Left lung (tissue), 10 donors: ENCODE data around the gene DCTD. TPM values are rescaled to one million over a fixed set of nuclear protein-coding genes. Genes with fewer than 3 reads are reported as not detected.

Experiments used
- ATAC-seq: fragments of 200-7000 bp; cut with Tn5 transposase; one replicate; pipeline ENCODE4 v1.9.1; 2020; ENCODE audit warnings: moderate library complexity
- DNase-seq, 4 donors: peaks; one replicate each; pipeline ENCODE4 v3.0.0-alpha.2; 2013 to 2020
- H3K27ac ChIP-seq, 2 donors: fragments of 200-600 bp; sonication (generic) in 1 of 2; one replicate each; pipeline versions ENCODE4 v1.5.0 to v1.8.0; 2020 to 2021
- H3K27me3 ChIP-seq, 2 donors: fragments of 200-600 bp; sonication (generic) in 1 of 2; one replicate each; pipeline versions ENCODE4 v1.5.0 to v1.8.0; 2020 to 2021
- H3K36me3 ChIP-seq, 2 donors: fragments of 200-600 bp; sonication (generic) in 1 of 2; one replicate each; pipeline versions ENCODE4 v1.5.0 to v1.8.0; 2020 to 2021
- H3K4me1 ChIP-seq, 2 donors: fragments of 200-600 bp; one replicate each; pipeline ENCODE4 v1.8.0; 2021
- H3K4me3 ChIP-seq, 2 donors: fragments of 200-600 bp; sonication (generic) in 1 of 2; one replicate each; pipeline versions ENCODE4 v1.5.0 to v1.8.0; 2020 to 2021; ENCODE audit warnings: mild to moderate bottlenecking in 1 of 2
- H3K9me3 ChIP-seq, 2 donors: fragments of 200-600 bp; sonication (generic) in 1 of 2; one replicate each; pipeline versions ENCODE4 v1.5.0 to v1.8.0; 2020 to 2021
- intact Hi-C, 2 donors: fragments of 100-400 bp; cut with DNase I; formaldehyde crosslinking; loops; one replicate each; pipeline versions ENCODE4 v1.11.2 to v1.14.2; 2022
- polyA plus RNA-seq, 6 donors: library from polyadenylated mRNA; unstranded; fragments of 120-200 nt; gene quantifications; one replicate each; pipeline ENCODE4 v1.2.1, GENCODE V29; 2013; ENCODE audit not compliant: insufficient read length in 6 of 6
- total RNA-seq, 2 donors: library from RNA; stranded (reverse); fragmentation: NEBNext Ultra II Directional; extraction: Animal tissue kit (Norgen Biotek cat#: 25700); gene quantifications; one replicate each; pipeline ENCODE4 v1.2.1, GENCODE V29; 2021
- TF ChIP-seq, protein P1 (sequence below), 2 donors: fragments of 200-600 bp; sonication (generic) in 1 of 2; IDR thresholded peaks; one replicate each; pipeline versions ENCODE4 v1.5.0 to v1.8.0; 2021; ENCODE audit warnings: antibody characterized with exemption in 2 of 2
- donor health status: DM: no; HTN: yes; CAD: no.
- donor health status: DM: no; HTN: no; CAD: no.

Gene DCTD
- total and polyA plus RNA-seq, 8 donors = 83.4 to 116 (median 105) TPM

DNA sequence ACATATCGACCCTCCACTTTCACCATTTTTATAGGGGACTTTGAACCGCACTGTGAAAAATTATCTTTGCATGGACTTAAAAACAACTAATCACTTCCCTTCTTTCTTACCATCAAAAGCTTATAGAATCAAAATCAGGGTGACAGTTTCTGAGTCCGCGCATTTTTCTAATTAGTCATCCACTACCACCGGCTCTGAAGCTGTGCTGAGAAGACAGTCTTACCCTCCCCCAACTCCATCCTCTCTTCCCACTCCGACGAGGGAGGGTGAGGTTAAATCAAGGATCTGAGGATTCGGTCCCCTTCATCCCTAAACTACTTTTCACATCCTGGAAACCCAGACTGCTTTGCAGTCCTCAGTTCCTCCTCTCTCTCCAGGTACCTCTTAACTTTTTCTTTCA lies 4.2 kb downstream of the DCTD start:
- peaks cover 0 to 47% of the 10 kb centered on the region in 2 donors for H3K36me3 ChIP-seq
- H3K4me1 ChIP-seq = peaks cover under 1 to 9% of the 10 kb centered on the region in 2 donors
- intact Hi-C loops = no loop called here
- no peak for DNase-seq
- TF ChIP-seq, protein P1, sequence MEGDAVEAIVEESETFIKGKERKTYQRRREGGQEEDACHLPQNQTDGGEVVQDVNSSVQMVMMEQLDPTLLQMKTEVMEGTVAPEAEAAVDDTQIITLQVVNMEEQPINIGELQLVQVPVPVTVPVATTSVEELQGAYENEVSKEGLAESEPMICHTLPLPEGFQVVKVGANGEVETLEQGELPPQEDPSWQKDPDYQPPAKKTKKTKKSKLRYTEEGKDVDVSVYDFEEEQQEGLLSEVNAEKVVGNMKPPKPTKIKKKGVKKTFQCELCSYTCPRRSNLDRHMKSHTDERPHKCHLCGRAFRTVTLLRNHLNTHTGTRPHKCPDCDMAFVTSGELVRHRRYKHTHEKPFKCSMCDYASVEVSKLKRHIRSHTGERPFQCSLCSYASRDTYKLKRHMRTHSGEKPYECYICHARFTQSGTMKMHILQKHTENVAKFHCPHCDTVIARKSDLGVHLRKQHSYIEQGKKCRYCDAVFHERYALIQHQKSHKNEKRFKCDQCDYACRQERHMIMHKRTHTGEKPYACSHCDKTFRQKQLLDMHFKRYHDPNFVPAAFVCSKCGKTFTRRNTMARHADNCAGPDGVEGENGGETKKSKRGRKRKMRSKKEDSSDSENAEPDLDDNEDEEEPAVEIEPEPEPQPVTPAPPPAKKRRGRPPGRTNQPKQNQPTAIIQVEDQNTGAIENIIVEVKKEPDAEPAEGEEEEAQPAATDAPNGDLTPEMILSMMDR (IDR thresholded peaks at IDR 0.05) = no peak
- H3K4me3 ChIP-seq = no peak overlapping the region
- H3K9me3 ChIP-seq = no peaks in the 10 kb centered on the region
- no peak overlapping the region for H3K27ac ChIP-seq
- ATAC-seq = no peak
- no peaks in the 10 kb centered on the region for H3K27me3 ChIP-seq

DNA sequence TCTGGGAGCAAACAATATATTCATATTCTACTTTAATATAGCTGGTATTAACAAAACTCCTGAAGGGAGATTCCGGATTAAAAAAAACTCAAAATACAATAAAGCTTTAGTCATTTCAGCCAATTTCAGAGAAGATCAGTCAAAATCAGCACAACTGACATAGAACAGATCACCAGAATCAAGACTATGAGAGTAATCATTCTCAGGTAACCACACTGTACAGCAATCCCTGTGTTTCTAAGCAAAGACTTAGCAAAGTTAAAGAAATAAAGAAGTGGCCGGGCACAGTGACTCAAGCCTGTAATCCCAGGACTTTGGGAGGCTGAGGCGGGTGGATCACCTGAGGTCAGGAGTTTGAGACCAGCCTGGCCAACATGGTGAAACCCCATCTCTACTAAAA lies 9.1 kb downstream of the DCTD start:
- Histone ChIP-seq H3K36me3 (peaks cover 0 to 53% of the 10 kb centered on the region in 2 donors), H3K4me1 (no peaks in the 10 kb centered on the region), H3K27me3 (no peaks in the 10 kb centered on the region), H3K27ac (no peak overlapping the region), H3K4me3 (no peak overlapping the region), H3K9me3 (no peaks in the 10 kb centered on the region)
- TF ChIP-seq, protein P1 (IDR thresholded peaks at IDR 0.05) = no peak
- intact Hi-C loops = no loop called here
- DNase-seq (no peak), ATAC-seq (no peak)

DNA sequence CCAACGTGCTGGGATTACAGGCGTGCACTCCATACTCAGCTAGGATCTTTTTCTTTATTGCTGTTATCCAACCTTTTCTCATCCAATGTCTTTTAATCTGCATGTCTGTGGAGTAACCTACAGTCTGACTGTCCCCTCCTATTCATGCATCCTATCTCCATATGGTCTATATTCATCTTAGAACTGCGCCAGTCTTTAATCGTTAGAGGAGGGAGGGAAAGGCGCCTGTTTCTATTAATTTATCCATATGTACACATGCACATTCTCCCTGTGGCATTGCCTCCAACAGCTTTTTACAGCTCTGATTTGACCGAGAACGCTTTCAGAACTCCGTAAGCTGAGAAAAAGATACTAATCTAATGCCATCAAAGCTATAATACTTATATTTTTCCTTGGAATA lies 9.8 kb downstream of the DCTD start:
- H3K27me3 ChIP-seq = no peaks in the 10 kb centered on the region
- H3K36me3 ChIP-seq = peaks cover 0 to 52% of the 10 kb centered on the region in 2 donors
- intact Hi-C loops = no loop called here
- H3K4me1 ChIP-seq = no peaks in the 10 kb centered on the region
- ATAC-seq (no peak), DNase-seq (no peak)
- no peak overlapping the region for H3K27ac ChIP-seq
- no peaks in the 10 kb centered on the region for H3K9me3 ChIP-seq
- no peak overlapping the region for H3K4me3 ChIP-seq
- TF ChIP-seq, protein P1 (IDR thresholded peaks at IDR 0.05) = no peak

DNA sequence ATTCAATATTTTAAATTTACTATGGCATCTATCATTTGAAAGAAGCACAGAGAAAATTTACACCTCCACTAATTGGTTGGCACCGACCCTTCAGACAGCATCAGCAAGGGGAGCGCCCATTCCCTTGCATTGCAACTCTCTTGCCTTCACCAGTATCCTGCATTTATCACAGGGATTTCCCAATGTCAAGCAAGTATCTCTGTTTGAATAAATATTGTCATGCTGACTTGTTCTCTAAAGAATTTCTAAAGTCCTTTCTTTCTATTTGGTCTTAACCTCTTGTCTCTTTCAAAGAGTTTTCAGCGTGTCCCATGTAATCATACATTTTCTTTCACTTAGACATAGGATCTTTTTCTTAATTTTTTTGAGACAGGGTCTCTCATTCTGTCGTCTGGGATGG lies 10.4 kb downstream of the DCTD start:
- H3K4me3 ChIP-seq = no peak overlapping the region
- DNase-seq = no peak
- H3K4me1 ChIP-seq = no peaks in the 10 kb centered on the region
- no peak for ATAC-seq
- H3K27me3 ChIP-seq = no peaks in the 10 kb centered on the region
- intact Hi-C loops = no loop called here
- no peak overlapping the region for H3K27ac ChIP-seq
- H3K9me3 ChIP-seq = no peaks in the 10 kb centered on the region
- TF ChIP-seq, protein P1 (IDR thresholded peaks at IDR 0.05) = no peak
- H3K36me3 ChIP-seq = peaks cover 0 to 53% of the 10 kb centered on the region in 2 donors

DNA sequence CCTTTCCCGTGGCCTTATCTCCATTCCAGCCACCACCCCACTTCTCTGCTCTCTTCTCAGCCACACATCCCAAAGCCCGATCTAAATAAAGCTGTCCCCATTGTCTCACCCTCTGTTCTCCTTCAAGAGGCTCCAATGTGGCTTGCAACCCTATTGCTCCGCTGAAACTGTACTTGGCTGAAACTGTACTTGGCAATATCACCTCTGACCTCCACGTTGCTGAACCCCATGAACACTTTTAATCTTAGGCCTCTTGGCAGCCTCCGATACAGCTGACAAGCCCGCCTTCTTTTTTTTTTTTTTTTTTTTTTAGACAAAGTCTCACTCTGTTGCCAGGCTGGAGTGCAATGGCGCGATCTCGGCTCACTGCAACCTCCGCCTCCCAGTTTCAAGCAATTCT lies 12.1 kb downstream of the DCTD start:
- TF ChIP-seq, protein P1 (IDR thresholded peaks at IDR 0.05) = no peak
- ATAC-seq (no peak), DNase-seq (no peak)
- H3K36me3 ChIP-seq = peaks cover 0 to 53% of the 10 kb centered on the region in 2 donors
- H3K4me3 ChIP-seq = no peak overlapping the region
- intact Hi-C loops = no loop called here
- no peak overlapping the region for H3K27ac ChIP-seq
- H3K4me1 ChIP-seq = no peaks in the 10 kb centered on the region
- no peaks in the 10 kb centered on the region for H3K9me3 ChIP-seq
- no peaks in the 10 kb centered on the region for H3K27me3 ChIP-seq
